A549 treated with DMSO at 1 μM for 4 hours (cell line): ENCODE data around the gene DMAC2. TPM values are rescaled to one million over a fixed set of nuclear protein-coding genes. Genes with fewer than 3 reads are reported as not detected.

ENCODE experiments used
- total RNA-seq: library from RNA; stranded (reverse); fragments of 200-300 nt; extraction: Qiagen RNA extraction; gene quantifications from 5 replicates; pipeline ENCODE4 v1.2.3, GENCODE V29; 2022; ENCODE audit warnings: low read depth

The DMAC2 gene
- total RNA-seq: 101 to 128 TPM (median 110 TPM) in 5 replicates

DNA sequence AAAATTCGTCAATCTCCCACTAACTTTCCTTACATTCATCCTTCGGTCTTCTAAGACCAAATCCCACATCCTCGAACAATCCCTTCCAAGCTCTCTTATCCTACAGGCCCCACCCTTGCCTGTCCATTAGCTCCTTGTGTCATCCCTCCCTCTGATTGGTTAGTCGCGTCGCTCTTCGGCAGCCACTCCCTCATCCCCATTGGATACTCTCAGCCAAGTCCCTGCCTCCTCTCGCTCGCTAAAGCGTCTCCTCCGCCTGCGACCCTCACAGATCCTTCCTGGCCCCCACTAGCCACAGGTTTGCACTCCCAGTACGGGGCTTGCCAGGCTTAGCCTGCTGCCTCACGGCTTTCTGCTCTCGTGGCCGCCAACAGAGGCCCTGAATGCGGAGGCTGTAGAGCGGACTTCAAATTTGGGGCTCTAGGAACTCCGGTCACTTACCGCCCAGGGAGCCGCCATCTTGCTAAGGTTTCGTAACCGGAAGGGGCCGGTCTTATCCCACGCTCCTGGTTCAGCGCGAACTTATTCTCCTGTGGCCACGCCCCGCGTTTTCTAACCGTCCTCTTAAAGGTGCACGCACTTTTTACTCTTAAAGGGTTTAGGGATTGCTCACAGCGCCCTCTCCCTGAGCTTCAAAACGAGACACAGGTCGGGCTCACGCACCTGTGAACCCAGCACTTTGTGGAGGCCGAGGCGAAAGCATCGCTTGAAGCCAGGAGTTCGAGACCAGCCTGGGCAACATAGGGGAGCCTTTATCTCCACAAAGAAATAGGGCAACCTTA, at the start of gene DMAC2:
Gene DMAC2 (minus strand): TSS at position 472 of the 782 bp plus-strand sequence. CDS start 13 bp downstream, at position 459.

DNA sequence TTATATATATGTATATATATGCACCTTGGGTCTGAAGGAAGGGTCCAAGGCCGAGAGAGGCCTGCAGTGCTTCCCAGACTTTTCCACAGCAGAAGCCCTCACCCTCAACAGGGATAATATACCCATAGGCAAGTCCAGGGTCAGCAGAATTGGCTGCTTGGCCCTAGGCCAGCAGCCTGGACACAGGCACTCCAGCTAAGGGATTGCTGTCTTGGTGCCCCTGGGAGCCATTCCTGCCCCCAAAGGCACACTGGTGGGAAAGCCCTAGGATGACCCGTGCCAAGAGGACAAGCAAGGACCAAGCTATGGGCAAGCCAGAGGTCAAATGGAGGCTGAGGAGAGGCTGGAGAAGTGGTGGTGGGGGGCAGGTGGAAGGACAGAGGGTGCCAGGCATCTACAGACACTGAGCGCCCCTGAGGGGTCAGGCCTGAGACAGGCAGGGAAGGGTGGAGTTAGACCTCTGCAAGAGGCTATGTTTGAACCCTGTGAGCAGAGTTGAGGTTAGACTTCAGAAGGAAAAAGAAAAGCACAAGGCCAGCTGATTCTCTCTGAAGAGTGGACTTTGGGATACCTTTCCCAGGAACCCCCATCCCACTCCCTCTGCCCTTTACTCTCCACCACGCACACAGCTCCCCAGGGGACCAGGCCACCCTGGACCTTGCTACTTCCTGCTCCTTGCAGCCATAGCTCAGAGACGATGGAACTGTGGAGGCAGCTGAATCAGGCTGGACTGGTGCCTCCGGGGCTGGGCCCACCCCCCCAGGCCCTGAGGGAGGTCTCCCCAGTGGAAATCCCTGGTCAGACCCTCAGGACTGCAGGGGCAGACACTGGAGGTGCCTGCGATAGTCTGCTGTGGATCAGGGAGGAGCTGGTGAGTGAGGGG, 3.0 kb upstream of the DMAC2 start, which contains the start of gene ERICH4:
Gene ERICH4 (plus strand): TSS at position 684 of the 883 bp plus-strand sequence. CDS start 14 bp downstream, at position 698.

DNA sequence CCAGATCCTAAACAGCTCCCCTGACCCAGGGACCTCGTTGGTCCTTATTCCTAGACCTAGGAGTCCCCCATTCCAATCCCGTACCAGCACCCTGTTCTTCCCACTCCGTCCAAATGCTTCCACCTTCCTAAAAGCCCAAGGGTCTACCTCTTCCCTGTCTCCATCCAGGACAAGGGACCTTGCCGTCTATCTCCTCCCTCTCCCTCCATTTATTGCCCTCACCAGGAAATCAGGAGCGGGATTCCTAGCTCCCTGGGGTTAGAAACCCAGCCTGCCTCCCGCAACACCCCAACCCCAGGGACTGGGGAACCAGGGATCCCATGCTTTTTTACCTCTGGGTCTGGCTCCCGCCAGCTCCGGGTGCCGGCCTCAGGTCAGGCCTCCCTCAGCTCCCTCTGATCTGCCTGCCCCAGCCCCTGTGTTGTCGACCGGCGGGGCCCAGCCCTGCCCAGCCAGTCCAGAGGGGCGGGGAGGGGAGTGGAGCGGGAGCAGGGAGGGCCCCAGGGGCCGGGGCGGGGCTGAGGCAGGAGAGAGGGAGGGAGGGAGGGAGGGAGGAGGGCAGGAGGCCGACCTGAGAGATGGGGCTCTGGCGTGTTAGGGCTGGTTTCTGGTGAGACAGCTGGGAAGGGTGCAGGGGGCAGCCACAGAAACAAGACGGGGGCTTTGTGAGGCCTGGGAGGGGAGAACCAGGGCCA, 12.6 kb downstream of the DMAC2 start, which contains the start of gene B3GNT8:
Gene B3GNT8 (minus strand): TSS at position 423 of the 695 bp plus-strand sequence. CDS start 596 bp downstream, outside the sequence.

DNA sequence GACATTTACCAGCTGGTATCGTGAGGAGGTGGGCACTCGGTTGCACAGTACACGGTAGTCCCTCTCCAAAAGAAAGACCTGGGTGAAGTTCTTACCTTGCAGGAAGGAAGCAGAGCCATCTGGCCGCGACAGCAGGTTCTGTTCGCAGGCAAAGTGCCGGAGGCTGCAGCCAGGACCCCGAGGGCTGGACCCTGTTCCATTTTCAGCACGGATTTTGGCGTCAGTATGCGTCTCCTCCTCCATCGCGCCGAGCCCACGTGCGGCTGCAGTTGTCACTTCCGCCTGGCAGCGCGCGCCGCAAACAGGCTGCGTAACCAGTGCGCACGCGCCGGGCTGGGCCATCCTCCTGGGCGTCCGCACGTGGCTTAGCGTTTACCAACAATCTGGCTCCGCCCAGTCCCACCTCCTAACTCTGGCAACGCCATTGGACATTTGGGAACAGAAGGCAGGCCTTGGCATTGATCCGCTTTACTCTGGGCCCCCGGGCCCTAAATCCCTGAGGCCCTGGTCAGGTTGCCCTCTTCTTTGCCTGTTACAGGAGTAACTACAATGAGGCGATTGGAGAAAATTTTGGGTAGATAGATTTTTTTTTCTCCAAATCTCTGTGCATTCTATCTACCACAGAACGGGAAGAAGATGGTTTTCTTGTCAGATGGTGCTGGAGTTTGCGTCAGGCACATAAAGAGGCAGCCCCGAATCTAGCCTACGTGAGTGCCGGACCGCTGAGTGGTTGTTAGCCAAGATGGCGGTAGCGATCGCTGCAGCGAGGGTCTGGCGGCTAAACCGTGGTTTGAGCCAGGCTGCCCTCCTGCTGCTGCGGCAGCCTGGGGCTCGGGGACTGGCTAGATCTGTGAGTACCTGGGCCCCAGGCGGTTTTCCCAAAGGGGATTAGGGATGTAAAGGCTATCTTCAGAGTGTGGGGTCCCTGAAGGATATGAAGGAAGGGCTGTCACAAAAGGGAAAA, 42.3 kb downstream of the DMAC2 start, which contains the start of the genes BCKDHA and EXOSC5:
Gene BCKDHA (plus strand): TSS at position 733 of the 964 bp plus-strand sequence. CDS start 10 bp downstream, at position 743.
Gene EXOSC5 (minus strand): TSS at position 274 of the 964 bp plus-strand sequence. CDS start 31 bp downstream, at position 243.

Other genes starting within 250 kb of the DMAC2 start
- 25.7 to 32.0 TPM (median 28.7 TPM) in 5 replicates for gene CYP2S1, start 246.7 kb downstream of the DMAC2 start, total RNA-seq
- 139 to 161 TPM (median 160 TPM) in 5 replicates for gene AXL, start 220.7 kb downstream of the DMAC2 start, total RNA-seq
- gene HNRNPUL1, start 175.5 kb downstream of the DMAC2 start, total RNA-seq: 312 to 351 TPM (median 317 TPM) in 5 replicates
- gene CCDC97, start 129.7 kb downstream of the DMAC2 start, total RNA-seq: 33.4 to 46.6 TPM (median 39.1 TPM) in 5 replicates
- gene TGFB1, start 86.0 kb downstream of the DMAC2 start, total RNA-seq: 125 to 172 TPM (median 143 TPM) in 5 replicates
- 29.1 to 32.7 TPM (median 32.2 TPM) in 5 replicates for gene B9D2, start 75.8 kb downstream of the DMAC2 start, total RNA-seq
- gene TMEM91, start 63.4 kb downstream of the DMAC2 start, total RNA-seq: 2.5 to 4.7 TPM (median 4.0 TPM) in 5 replicates
- 85.7 to 104 TPM (median 93.2 TPM) in 5 replicates for gene EXOSC5, start 42.6 kb downstream of the DMAC2 start, total RNA-seq
- gene BCKDHA, start 42.1 kb downstream of the DMAC2 start, total RNA-seq: 33.0 to 54.6 TPM (median 39.5 TPM) in 5 replicates
- 0.08 to 0.11 TPM (median 0.09 TPM) in 3 of 5 replicates, not detected in the others for gene B3GNT8, start 12.5 kb downstream of the DMAC2 start, total RNA-seq
- not detected in 5 replicates for gene ERICH4, start 3.2 kb upstream of the DMAC2 start, total RNA-seq
- not detected in 5 replicates for gene CEACAM21, start 136.3 kb upstream of the DMAC2 start, total RNA-seq
- not detected in 5 replicates for gene CEACAM4, start 187.2 kb upstream of the DMAC2 start, total RNA-seq
- gene CEACAM7, start 248.4 kb upstream of the DMAC2 start, total RNA-seq: 0.05 to 0.08 TPM in 2 of 5 replicates, not detected in the others